Stomach (tissue), 9 donors: ENCODE data around the gene TNRC6C. TPM values are rescaled to one million over a fixed set of nuclear protein-coding genes. Genes with fewer than 3 reads are reported as not detected.

Experiments used
- DNase-seq, 2 donors: peaks; one replicate each; pipeline versions ENCODE4 v3.0.0 to v3.0.0-alpha.2; 2013 to 2019
- H3K27ac ChIP-seq, 5 donors: fragments of 200-600 bp in 4 of 5; sonication (generic) in 4 of 5; one replicate each; pipeline ENCODE4 v1.5.1; 2013 to 2019; ENCODE audit warnings: mild to moderate bottlenecking in 1 of 5, moderate library complexity in 1 of 5
- H3K27me3 ChIP-seq, 3 donors: fragments of 200-600 bp; sonication (generic); one replicate each; pipeline ENCODE4 v1.5.1; 2017 to 2019; ENCODE audit warnings: mixed run types in 1 of 3
- H3K36me3 ChIP-seq, 4 donors: fragments of 200-600 bp; sonication (generic); 1 replicate in 3 of 4; 2 replicates in 1 of 4; pipeline ENCODE4 v1.5.1; 2016 to 2019
- H3K4me1 ChIP-seq, 4 donors: fragments of 200-600 bp; sonication (generic); one replicate each; pipeline ENCODE4 v1.5.1; 2016 to 2019
- H3K4me3 ChIP-seq, 4 donors: fragments of 200-600 bp; sonication (generic) in 3 of 4; one replicate each; pipeline ENCODE4 v1.5.1; 2016 to 2019; ENCODE audit warnings: mild to moderate bottlenecking in 1 of 4
- H3K9me3 ChIP-seq, 4 donors: fragments of 200-600 bp; sonication (generic); one replicate each; pipeline ENCODE4 v1.5.1; 2016 to 2019
- CTCF ChIP-seq, 7 experiments: fragments of 450-650 bp in 4 of 7; fragments of 200-600 bp in 3 of 7; sonication (generic) in 3 of 7; IDR thresholded peaks; one replicate each; pipeline ENCODE4 v1.5.1; 2016 to 2019; ENCODE audit warnings: antibody characterized with exemption in 7 of 7, control low read depth in 2 of 7, mild to moderate bottlenecking in 1 of 7
- EP300 ChIP-seq: sonication (generic); formaldehyde crosslinking; IDR thresholded peaks from one replicate; pipeline ENCODE4 v1.6.1; 2017; ENCODE audit warnings: antibody characterized with exemption
- POLR2A ChIP-seq, 4 donors: fragments of 450-650 bp; IDR thresholded peaks; one replicate each; pipeline ENCODE4 v1.6.1; 2016; ENCODE audit warnings: antibody characterized with exemption in 4 of 4, control low read depth in 2 of 4, mild to moderate bottlenecking in 1 of 4, moderate library complexity in 1 of 4
- POLR2AphosphoS5 ChIP-seq, 3 donors: sonication (generic); formaldehyde crosslinking; IDR thresholded peaks; one replicate each; pipeline ENCODE4 v1.6.1; 2016; ENCODE audit warnings: antibody characterized with exemption in 3 of 3
- WGBS, 5 donors: extraction: QIAGEN DNeasy Blood & Tissue Kit in 3 of 5; methylation state at CpG; one replicate each; pipeline versions ENCODE4 v1.1.5 to v1.1.7; 2013 to 2018; 5-methylcytosine and 5-hydroxymethylcytosine counted together
- intact Hi-C: fragments of 100-400 bp; cut with DNase I; formaldehyde crosslinking; loops from one replicate; pipeline ENCODE4 v1.15.1; 2023; ENCODE audit warnings: low total_unique reads
- polyA plus RNA-seq, 3 donors: library from polyadenylated mRNA; stranded (reverse); fragments of 200-250 nt; gene quantifications; one replicate each; pipeline ENCODE4 v1.2.3, GENCODE V29; 2013
- total RNA-seq, 5 donors: library from RNA; depleted of rRNA; stranded (reverse); fragments of >200 nt; gene quantifications; one replicate each; pipeline versions ENCODE4 v1.1.0 to v1.2.3, GENCODE V29; 2014 to 2016
- donor health status: healthy with polysubstance abuse.
- donor health status: Bipolar disorder and iron deficiency.
- donor health status: healthy.

Gene TNRC6C
- total and polyA plus RNA-seq, 8 donors: 0.92 to 64.8 (median 9.6) TPM

DNA sequence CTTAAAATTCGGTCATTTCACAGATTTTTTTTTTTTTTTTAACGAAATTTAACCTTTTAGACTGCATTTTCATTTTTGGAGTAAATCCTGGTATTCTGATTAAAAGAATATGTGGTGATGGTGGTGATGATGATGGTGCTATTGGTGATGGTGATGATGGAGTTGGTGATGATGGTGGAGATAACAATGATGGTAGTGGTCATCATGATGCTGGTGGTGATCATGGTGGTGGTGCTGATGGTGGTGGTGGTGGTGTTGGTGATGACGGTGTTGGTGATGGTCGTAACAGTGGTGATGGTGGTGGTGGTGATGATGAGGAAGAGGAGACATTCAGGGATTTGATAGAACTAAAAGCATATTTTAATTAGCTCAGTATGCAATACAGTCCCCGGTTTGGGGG is 84.0 kb downstream of the TNRC6C start:
- TF ChIP-seq POLR2AphosphoS5 (IDR thresholded peaks at IDR 0.05) (no peak), CTCF (IDR thresholded peaks at IDR 0.05) (no peak), POLR2A (IDR thresholded peaks at IDR 0.05) (no peak), EP300 (no peak)
- peaks cover 0 to 8% (median 1%) of the 10 kb centered on the region in 4 donors for H3K36me3 ChIP-seq
- no peaks in the 10 kb centered on the region for H3K27me3 ChIP-seq
- peaks cover 7 to 32% (median 22%) of the 10 kb centered on the region in 4 donors for H3K4me1 ChIP-seq
- DNase-seq: no peak
- peak overlapping the region in 1 of 5 donors; percentile 89 for H3K27ac ChIP-seq
- no peaks in the 10 kb centered on the region for H3K9me3 ChIP-seq
- intact Hi-C loops: no loop called here
- H3K4me3 ChIP-seq: no peak overlapping the region
- WGBS, 5 donors: 89 to 98% (median 94%) methylated on average over 5 of the region's 5 CpGs

GRCh38 chr17:78043031-78043430 is 84.5 kb downstream of the TNRC6C start:
- intact Hi-C loops: no loop called here
- H3K9me3 ChIP-seq: no peaks in the 10 kb centered on the region
- peaks cover 7 to 32% (median 21%) of the 10 kb centered on the region in 4 donors for H3K4me1 ChIP-seq
- H3K27ac ChIP-seq: no peak overlapping the region
- H3K4me3 ChIP-seq: no peak overlapping the region
- WGBS, 5 donors: 95 to 100% (median 98%) methylated on average over 1 of the region's 1 CpG
- no peaks in the 10 kb centered on the region for H3K27me3 ChIP-seq
- no peak for DNase-seq
- H3K36me3 ChIP-seq: peaks cover 0 to 5% (median 0%) of the 10 kb centered on the region in 4 donors
- TF ChIP-seq POLR2AphosphoS5 (IDR thresholded peaks at IDR 0.05): no peak
- no peak for TF ChIP-seq POLR2A (IDR thresholded peaks at IDR 0.05)
- TF ChIP-seq EP300: no peak
- no peak for TF ChIP-seq CTCF (IDR thresholded peaks at IDR 0.05)

- Histone ChIP-seq H3K4me1 (peaks cover 7 to 32% (median 18%) of the 10 kb centered on the region in 4 donors), H3K4me3 (no peak overlapping the region), H3K36me3 (peaks cover 7 to 13% (median 8%) of the 10 kb centered on the region in 4 donors), H3K27ac (no peak overlapping the region), H3K27me3 (no peaks in the 10 kb centered on the region), H3K9me3 (no peaks in the 10 kb centered on the region)
- TF ChIP-seq CTCF (IDR thresholded peaks at IDR 0.05): no peak
- no peak for TF ChIP-seq EP300
- WGBS, 5 donors: 63 to 92% (median 81%) methylated on average over 3 of the region's 3 CpGs
- intact Hi-C loops: no loop called here
- DNase-seq: no peak
Observed at GRCh38 chr17:78044280-78044835, 85.9 kb downstream of the TNRC6C start.

DNA sequence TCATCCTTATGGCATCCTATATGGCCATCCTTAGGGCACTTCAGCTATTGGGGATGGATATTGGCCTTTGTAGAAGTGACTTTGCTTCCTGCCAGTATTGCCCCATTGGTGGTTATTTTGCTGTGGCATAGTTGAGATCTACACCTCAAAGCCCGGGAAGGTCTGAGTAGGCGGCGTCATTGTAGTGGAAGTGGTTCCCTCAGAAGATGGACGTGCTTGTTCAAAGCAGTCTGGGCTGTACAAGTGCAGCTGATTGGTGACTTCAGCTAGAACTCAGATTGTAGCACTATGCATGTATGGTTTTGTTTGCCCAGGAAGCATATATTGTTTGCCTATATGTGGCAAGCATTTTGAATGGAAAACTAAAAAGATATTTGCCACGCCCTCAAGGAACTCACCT is 86.8 kb downstream of the TNRC6C start:
- WGBS, 5 donors: 84 to 97% (median 96%) methylated on average over 5 of the region's 5 CpGs
- no peak overlapping the region for H3K27ac ChIP-seq
- DNase-seq: no peak
- no peaks in the 10 kb centered on the region for H3K27me3 ChIP-seq
- intact Hi-C loops: no loop called here
- H3K4me3 ChIP-seq: no peak overlapping the region
- peaks cover 15 to 23% (median 17%) of the 10 kb centered on the region in 4 donors for H3K36me3 ChIP-seq
- TF ChIP-seq CTCF (IDR thresholded peaks at IDR 0.05) (no peak), POLR2A (IDR thresholded peaks at IDR 0.05) (no peak), EP300 (no peak), POLR2AphosphoS5 (IDR thresholded peaks at IDR 0.05) (no peak)
- peaks cover 2 to 22% (median 8%) of the 10 kb centered on the region in 4 donors for H3K4me1 ChIP-seq
- H3K9me3 ChIP-seq: no peaks in the 10 kb centered on the region
